GM12872 (cell line): ENCODE data around the gene RIMKLA.

Experiments
- CTCF ChIP-seq: IDR thresholded peaks from 3 replicates; pipeline ENCODE4 v1.5.1; 2011; ENCODE audit warnings: low read depth, mild to moderate bottlenecking, low read length, moderate library complexity; ENCODE audit not compliant: insufficient read depth

Gene RIMKLA

DNA sequence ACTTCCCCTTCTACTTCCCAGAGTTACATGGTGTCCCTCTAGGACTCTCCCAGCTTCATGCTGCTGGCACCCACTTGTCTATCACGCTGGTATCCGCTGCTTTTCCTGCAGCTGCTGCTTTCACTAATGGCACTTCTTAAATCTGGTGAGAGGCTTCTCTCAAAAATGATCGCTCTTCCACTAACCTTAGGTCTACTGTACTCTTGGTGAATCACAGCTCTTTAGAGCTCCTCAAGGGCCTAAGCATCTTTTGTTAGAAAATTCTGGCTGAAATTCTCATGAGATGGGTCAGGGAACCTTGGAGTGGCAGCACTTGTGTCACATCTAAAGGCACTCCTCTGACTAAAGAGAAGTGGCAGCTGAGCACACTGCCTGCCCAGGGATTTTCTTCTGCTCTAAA lies 43.1 kb downstream of the RIMKLA start:
- no peak for TF ChIP-seq CTCF

GRCh38 chr1:42424201-42424600 lies 43.6 kb downstream of the RIMKLA start:
- TF ChIP-seq CTCF = no peak

DNA sequence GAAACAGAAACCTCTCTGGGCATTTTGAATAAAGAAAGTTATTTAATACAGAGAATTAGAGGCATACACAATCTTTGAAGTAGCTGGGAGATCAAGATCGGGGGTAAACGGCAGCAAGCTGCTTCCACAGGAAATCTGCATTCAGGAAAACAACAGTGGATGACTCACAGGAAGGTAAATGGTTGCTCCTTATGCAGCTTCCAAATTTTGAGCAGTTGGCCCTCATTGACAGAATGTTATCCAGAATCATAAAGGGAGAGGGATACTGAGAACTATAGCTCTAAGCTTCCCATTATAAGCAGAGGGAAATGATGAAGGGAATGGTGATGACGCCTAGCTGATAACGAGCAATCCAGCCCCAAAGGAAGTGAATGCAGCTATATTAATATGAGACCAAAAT lies 46.6 kb downstream of the RIMKLA start:
- no peak for TF ChIP-seq CTCF

DNA sequence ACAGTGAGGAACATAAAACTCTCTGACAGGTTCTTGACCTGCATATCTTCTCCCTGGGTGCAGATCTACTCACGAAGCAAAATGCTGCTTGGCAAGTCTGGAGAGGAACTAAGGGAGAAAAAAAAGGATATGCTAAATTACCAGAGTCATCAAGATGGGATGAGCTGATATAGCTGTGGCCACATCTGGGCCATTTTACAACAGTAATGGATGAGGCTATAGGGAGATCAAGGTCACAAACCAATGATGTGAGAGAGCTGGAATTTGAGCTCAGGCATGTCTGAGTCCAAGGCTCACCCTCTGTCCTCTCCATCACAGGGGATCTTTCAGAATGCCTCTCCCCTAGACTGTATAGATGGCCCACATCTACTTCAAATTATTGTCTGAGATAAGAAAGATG lies 49.0 kb downstream of the RIMKLA start:
- TF ChIP-seq CTCF = no peak

DNA sequence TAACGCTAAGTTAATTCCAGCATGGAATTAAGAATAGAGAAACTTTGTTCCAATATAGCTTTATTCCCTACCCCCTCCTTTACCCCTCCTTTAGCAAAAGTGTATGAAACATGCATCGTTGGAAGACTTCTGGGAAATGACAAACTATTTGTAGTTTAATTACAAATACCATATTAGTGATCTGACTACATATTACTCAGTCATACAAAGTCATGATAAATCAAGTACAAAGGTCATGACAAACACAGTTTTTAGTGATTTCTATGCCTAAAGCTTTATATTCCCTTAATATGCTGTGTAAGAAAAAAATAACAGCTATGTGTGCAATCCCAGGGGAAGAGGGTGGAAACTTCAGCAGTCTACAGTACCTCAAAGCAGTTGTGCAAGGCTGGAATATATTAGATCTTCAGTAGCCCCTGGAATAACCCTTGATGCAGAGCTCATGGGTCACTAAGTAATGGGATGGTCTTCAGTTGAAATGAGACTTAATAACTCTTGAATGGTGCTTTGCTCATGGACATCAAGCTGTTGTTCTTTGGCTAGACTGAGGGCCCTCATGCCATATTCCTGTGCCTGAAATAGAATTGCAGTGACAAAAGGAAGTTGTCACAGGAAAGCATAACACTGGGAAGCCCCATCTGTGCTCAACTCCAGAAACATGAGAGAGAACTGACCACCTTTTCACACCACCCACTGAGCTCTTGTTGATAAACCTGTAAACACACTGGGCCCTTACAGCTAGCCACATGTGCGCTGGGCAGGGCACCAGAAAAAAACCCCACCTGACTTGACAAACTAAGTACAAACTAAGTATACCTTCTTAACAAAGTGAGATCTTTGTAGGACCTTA lies 49.9 kb downstream of the RIMKLA start:
- no peak for TF ChIP-seq CTCF

DNA sequence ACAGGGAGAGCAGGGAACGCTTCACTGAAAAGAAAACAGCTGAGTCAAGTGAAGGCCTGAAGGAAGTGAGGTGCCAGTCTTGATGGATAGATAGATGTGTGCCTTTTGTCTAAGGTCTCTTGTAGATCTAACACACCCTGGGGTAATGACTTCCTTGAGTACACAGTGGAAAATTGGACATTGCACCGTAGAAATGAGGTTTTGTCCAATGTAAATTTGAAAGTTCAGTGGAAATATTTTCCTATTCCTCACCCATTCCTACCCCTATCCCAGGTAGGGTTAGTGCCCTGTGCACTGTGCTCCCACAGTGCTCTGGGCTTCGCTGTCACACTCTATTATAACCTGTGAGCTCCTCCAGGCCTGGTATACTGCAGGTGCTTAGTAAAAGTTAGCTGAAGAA lies 50.9 kb downstream of the RIMKLA start:
- TF ChIP-seq CTCF = no peak

DNA sequence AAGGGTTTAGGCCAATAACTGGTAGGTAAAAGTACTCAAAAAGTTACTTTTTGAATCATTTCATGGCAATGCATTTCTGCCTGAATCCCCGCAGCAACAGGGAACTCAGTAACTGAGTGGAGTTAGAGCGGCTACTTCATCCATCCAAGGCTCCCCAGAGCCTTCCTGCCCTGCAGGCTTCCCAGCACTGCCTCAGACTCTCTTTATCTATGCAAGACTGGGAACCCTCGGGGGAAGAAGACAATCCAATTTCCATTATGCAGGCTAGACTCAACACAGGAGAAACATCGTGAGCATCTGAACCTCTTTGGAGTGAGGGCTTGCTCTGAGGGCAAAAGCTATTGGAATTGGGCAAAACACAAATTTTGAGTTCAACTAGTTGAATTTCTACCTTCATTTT lies 52.1 kb downstream of the RIMKLA start:
- TF ChIP-seq CTCF = no peak
